ENCODE results near the gene ZNF630. TPM values are rescaled to one million over a fixed set of nuclear protein-coding genes. Genes with fewer than 3 reads are reported as not detected.

Gene ZNF630
- total RNA-seq, 4 donors from 2014 or later = 4.6 to 29.9 (median 14.1) TPM

GRCh38 chrX:48090123-48090522, 18.7 kb upstream of the ZNF630 start:
- Histone ChIP-seq H3K27me3 (no peaks in the 10 kb centered on the region), H3K36me3 (no peaks in the 10 kb centered on the region), H3K27ac (no peak overlapping the region), H3K4me1 (no peaks in the 10 kb centered on the region), H3K9me3 (no peaks in the 10 kb centered on the region), H3K4me3 (no peak overlapping the region)
- 58% methylated on average over 5 of the region's 5 CpGs; no CpG with 5 or more reads in 1 of the 2 donors for WGBS, 2 donors (ENCODE audit: low coverage in 1 of 2)
- in situ Hi-C loops (cut with MboI; ENCODE audit: low pct_ligation_motif_present in 1 of 4, low pct_unique_long_range_greater_than_20kb in 1 of 4, low sequenced_read_pairs in 3 of 4) (loop anchor here in 2 of 4 donors (25.0 kb wide), 1 partner anchor 397 kb away; the partner anchor contains the start of gene FTSJ1 (in 2 of the 2)), intact Hi-C loops (cut with DNase I; ENCODE audit: low total_unique reads) (no loop called here)
- TF ChIP-seq CTCF (IDR thresholded peaks at IDR 0.05) (no peak), POLR2AphosphoS5 (IDR thresholded peaks at IDR 0.05) (no peak)
- no peak for DNase-seq

- in situ Hi-C loops (cut with MboI; ENCODE audit: low pct_ligation_motif_present in 1 of 4, low pct_unique_long_range_greater_than_20kb in 1 of 4, low sequenced_read_pairs in 3 of 4) (loop anchor here in 2 of 4 donors (25.0 kb wide), 1 partner anchor 401 kb away; the partner anchor contains the start of gene FTSJ1 (in 2 of the 2)), intact Hi-C loops (cut with DNase I; ENCODE audit: low total_unique reads) (no loop called here)
- TF ChIP-seq POLR2A (IDR thresholded peaks at IDR 0.05) (no peak), CTCF (IDR thresholded peaks at IDR 0.05) (no peak), EP300 (IDR thresholded peaks at IDR 0.05; ENCODE audit: low read depth) (no peak), POLR2AphosphoS5 (IDR thresholded peaks at IDR 0.05) (no peak)
- no peak overlapping the region for H3K27ac ChIP-seq
- no peaks in the 10 kb centered on the region for H3K9me3 ChIP-seq
- DNase-seq = no peak
- no peaks in the 10 kb centered on the region for H3K27me3 ChIP-seq
- H3K4me1 ChIP-seq = no peaks in the 10 kb centered on the region
- H3K4me3 ChIP-seq = no peak overlapping the region
- H3K36me3 ChIP-seq = no peaks in the 10 kb centered on the region
Measured at GRCh38 chrX:48086082-48086481, 14.6 kb upstream of the ZNF630 start.

GRCh38 chrX:48083706-48084105, 12.3 kb upstream of the ZNF630 start:
- in situ Hi-C loops (cut with MboI; ENCODE audit: low pct_ligation_motif_present in 1 of 4, low pct_unique_long_range_greater_than_20kb in 1 of 4, low sequenced_read_pairs in 3 of 4) = loop anchor here in 2 of 4 donors (25.0 kb wide), 1 partner anchor 404 kb away; the partner anchor contains the start of gene FTSJ1 (in 2 of the 2)

GRCh38 chrX:48083212-48083611, 11.8 kb upstream of the ZNF630 start:
- in situ Hi-C loops (cut with MboI; ENCODE audit: low pct_ligation_motif_present in 1 of 4, low pct_unique_long_range_greater_than_20kb in 1 of 4, low sequenced_read_pairs in 3 of 4) (loop anchor here in 2 of 4 donors (25.0 kb wide), 1 partner anchor 404 kb away; the partner anchor contains the start of gene FTSJ1 (in 2 of the 2)), intact Hi-C loops (cut with DNase I; ENCODE audit: low total_unique reads) (no loop called here)
- peak; percentile 40 for DNase-seq
- Histone ChIP-seq H3K27ac (no peak overlapping the region), H3K9me3 (no peaks in the 10 kb centered on the region), H3K27me3 (no peaks in the 10 kb centered on the region), H3K4me1 (no peaks in the 10 kb centered on the region), H3K4me3 (no peak overlapping the region), H3K36me3 (no peaks in the 10 kb centered on the region)
- 16% methylated on average over 9 of the region's 9 CpGs; no CpG with 5 or more reads in 1 of the 2 donors for WGBS, 2 donors (ENCODE audit: low coverage in 1 of 2)
- peak; percentile 46 to 55 (median 51) for TF ChIP-seq CTCF (IDR thresholded peaks at IDR 0.05)
- TF ChIP-seq POLR2AphosphoS5 (IDR thresholded peaks at IDR 0.05) = no peak

More at GRCh38 chrX:48083706-48084105, 12.3 kb upstream of the ZNF630 start:
- intact Hi-C loops (cut with DNase I; ENCODE audit: low total_unique reads) = no loop called here
- Histone ChIP-seq H3K36me3 (no peaks in the 10 kb centered on the region), H3K27ac (no peak overlapping the region), H3K4me3 (no peak overlapping the region), H3K4me1 (no peaks in the 10 kb centered on the region), H3K27me3 (no peaks in the 10 kb centered on the region), H3K9me3 (no peaks in the 10 kb centered on the region)
- 78% methylated on average over 5 of the region's 5 CpGs; no CpG with 5 or more reads in 1 of the 2 donors for WGBS, 2 donors (ENCODE audit: low coverage in 1 of 2)
- TF ChIP-seq POLR2A (IDR thresholded peaks at IDR 0.05) = no peak
- no peak for TF ChIP-seq CTCF (IDR thresholded peaks at IDR 0.05)
- no peak for TF ChIP-seq POLR2AphosphoS5 (IDR thresholded peaks at IDR 0.05)
- no peak for TF ChIP-seq EP300 (IDR thresholded peaks at IDR 0.05; ENCODE audit: low read depth)
- no peak for DNase-seq
